Measurements from ENCODE around the gene SIN3A.
A peak's percentile ranks its signal among the peaks of the same experiment; 100 is the strongest.
"Not testable (repeated sequence)": the region's sequence is repeated elsewhere in the genome, so short reads cannot be mapped to it uniquely, and the experiment has no call there.

Gene SIN3A

DNA sequence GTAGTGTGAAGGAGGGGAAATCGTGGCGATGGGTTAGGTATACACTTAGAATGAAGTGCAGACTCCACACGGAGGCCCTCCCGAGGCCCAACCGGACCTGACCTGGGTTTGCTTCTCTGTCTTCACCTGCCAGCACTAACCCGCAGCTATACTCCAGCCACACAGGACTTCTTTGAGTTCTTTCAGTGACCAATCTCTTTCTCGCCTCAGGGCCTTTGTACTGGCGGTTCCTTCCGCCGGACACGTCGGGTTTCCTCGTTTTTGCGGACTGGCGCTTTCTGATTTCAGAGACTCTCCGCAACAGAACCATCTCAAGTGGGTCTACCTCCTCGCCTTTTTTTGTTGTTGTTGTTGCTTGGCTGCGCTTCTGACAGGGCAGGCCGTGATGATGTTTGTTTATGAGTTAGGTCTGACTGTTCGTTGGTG is 104.7 kb downstream of the SIN3A start, which contains the start of gene NEIL1:
TSS of gene NEIL1 (plus strand) at position 244 of the 426 bp plus-strand sequence. CDS start 1,867 bp downstream, outside the sequence.
- Mint-ChIP-seq H3K9me3 (peaks cover 14 to 26% of the 10 kb centered on the region in 2 donors), H3K27me3 (no peaks in the 10 kb centered on the region), H3K4me3 (peak within 1 kb of the TSS; percentile 82 to 95), H3K4me1 (peaks cover 44% of the 10 kb centered on the region), H3K27ac (peak within 1 kb of the TSS in 1 of 2 donors; percentile 65)
- ATAC-seq (no peak), DNase-seq (no peak)

DNA sequence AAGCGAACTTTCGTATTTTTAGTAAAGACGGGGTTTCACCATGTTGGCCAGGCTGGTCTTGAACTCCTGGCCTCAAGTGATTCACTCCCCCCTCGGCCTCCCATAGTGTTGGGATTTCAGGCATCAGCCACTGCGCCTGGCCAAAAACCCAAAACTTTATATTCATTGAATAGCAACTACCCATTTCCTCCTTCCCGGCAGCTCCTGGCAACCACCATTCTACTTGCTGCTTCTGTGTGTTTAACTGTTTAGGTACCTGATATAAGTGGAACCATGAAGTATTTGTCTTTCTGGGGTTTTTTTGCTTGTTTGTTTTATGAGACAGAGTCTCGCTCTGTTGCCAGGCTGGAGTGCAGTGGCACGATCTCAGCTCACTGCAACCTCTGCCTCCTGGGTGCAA is 107.5 kb downstream of the SIN3A start:
- H3K9me3 Mint-ChIP-seq = not testable (repeated sequence)
- H3K4me1 Mint-ChIP-seq = peaks cover 27% of the 10 kb centered on the region

DNA sequence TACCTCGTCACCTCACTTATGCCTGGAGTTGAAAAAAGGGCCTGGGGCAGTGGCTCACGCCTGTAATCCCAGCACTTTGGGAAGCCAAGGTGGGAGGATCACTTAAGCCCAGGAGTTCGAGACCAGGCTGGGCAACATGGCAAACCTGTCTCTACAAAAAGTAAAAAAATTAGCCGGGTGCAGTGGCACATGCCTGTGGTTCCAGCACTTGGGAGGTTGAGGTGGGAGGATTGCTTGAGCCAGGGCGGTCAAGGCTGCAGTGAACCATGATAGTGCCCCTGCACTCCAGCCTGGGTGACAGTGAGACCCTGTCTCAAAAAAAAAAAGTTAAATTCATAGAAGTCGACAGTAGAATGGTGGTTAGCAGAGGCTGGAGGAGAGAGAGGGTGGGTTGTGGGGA is 109.3 kb downstream of the SIN3A start:
- Mint-ChIP-seq H3K27ac (no peak overlapping the region), H3K4me1 (peaks cover 22% of the 10 kb centered on the region), H3K27me3 (no peaks in the 10 kb centered on the region), H3K4me3 (no peak overlapping the region), H3K9me3 (no peaks in the 10 kb centered on the region)
- ATAC-seq (no peak), DNase-seq (no peak)

More for the DNA sequence above, 107.5 kb downstream of the SIN3A start:
- DNase-seq, H3K4me3 Mint-ChIP-seq, H3K27ac Mint-ChIP-seq, ATAC-seq, H3K27me3 Mint-ChIP-seq: not testable (repeated sequence)

DNA sequence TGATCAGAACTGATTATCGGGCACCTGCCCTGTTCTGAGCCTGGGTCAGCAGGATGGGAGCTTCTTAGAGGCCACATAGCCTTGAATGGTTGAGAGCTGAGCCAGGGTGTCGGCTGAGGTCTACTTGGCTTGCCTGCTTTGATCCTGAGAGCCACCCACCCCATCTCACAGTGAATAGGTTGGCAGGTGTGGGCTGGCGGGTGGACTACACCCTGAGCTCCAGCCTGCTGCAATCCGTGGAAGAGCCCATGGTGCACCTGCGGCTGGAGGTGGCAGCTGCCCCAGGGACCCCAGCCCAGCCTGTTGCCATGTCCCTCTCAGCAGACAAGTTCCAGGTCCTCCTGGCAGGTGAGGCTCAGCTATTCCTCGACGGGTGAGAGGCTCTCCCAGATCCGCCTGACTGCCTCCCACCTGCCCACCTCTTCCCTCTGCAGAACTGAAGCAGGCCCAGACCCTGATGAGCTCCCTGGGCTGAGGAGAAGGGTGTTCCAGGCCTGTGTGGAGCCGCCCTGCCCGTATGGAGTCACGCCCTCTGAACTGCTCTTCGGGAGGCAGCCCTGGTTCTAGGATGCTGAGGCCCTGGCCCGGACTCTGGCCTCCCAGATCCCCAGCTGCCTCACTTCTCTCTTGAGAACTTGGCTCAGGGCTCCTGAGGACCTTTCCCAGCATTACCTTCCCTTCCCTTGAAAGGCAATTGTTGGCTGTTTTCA is 111.8 kb downstream of the SIN3A start:
- Mint-ChIP-seq H3K4me3 (no peak overlapping the region), H3K27ac (no peak overlapping the region), H3K27me3 (no peaks in the 10 kb centered on the region), H3K4me1 (peaks cover 38% of the 10 kb centered on the region), H3K9me3 (no peaks in the 10 kb centered on the region)
- DNase-seq (no peak), ATAC-seq (no peak)

DNA sequence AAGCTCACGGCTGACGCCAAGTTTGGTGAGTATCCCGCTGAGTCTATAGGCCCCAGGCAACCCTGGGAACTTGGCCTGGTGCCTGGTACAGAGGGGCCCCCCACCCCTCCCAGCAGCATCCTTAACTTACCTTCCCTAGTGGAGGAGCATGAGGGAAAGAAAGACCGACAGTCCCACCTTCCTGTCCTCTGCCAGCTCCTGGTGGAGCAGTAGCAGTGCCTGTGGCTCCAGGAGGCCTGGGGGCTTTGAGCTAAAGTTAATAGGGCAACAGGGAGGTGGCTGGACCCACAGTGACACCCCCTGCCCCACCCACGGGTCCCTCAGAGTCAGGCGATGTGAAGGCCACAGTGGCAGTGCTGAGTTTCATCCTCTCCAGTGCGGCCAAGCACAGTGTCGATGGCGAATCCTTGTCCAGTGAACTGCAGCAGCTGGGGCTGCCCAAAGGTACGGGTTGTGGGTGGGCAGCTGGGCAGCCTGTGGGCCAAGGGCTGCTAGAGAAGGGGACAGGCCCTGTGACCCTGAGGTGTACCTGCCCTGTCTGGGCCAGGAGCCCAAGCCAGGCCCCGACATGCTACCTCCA is 112.7 kb downstream of the SIN3A start:
- Mint-ChIP-seq H3K4me3 (no peak overlapping the region), H3K9me3 (no peaks in the 10 kb centered on the region), H3K27ac (no peak overlapping the region), H3K4me1 (peaks cover 41% of the 10 kb centered on the region), H3K27me3 (no peaks in the 10 kb centered on the region)
- no peak for ATAC-seq
- DNase-seq = no peak

DNA sequence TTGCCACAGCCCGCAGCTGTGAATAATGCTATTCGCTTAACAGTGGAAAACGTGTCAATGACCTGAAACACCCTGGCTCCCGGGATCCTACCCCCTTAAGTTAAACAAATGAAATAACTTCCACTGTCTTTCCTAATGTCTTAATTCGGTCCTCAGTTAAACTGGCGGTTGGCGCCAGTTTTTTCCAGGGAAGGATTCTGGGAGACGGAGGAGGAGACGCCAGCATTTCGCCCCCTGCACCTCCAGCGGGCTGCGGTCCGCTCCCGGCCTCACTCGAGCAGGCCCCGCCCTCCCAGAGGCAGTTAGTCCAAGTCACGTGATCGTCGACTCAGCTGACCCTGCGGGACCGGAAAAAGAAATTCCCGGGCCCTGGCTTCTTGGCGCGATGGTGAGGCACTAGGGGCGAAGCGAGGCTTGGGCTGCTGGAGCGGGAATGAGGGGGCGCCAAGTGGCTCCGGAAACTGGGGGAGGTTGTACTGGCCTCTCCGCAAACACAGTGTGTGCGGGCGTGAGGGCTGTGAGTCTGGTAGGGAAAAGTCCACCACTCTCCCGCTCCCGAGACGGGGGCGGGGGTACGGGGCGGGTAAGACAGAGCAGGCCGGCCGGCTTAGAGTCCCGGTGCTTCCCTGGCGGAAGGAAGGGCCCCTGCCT is 115.7 kb downstream of the SIN3A start, which contains the start of gene COMMD4:
TSS of gene COMMD4 (plus strand) at position 359 of the 651 bp plus-strand sequence. CDS start at position 386, 27 bp downstream.
- ATAC-seq (peak; percentile 85), DNase-seq (peak; percentile 76 to 88)
- peak within 1 kb of the TSS; percentile 100 for H3K4me3 Mint-ChIP-seq
- H3K4me1 Mint-ChIP-seq = peaks cover 41% of the 10 kb centered on the region
- H3K27ac Mint-ChIP-seq = peak within 1 kb of the TSS; percentile 99 to 100
- H3K9me3 Mint-ChIP-seq = no peaks in the 10 kb centered on the region
- H3K27me3 Mint-ChIP-seq = no peaks in the 10 kb centered on the region

DNA sequence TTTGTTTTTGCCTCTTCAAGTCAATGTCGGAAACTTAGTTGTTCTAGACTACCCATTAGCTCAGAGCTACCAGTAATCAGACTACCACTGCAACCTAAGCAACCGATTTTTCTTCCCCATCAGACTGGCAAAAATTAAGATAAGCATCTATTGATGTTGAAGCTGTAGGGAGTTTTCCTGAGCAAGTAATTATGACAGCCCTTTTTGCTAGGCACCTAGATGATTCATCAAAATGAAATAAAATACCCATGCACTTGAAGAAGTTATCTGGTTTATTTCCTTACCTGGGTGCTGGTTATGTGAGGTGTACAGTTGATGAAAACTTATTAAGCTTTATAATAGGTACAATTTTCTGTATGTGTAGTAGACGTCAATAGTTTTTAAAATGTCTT is 116.2 kb downstream of the SIN3A start:
- Mint-ChIP-seq H3K4me1 (peaks cover 41% of the 10 kb centered on the region), H3K4me3 (peak overlapping the region; percentile 100), H3K27me3 (no peaks in the 10 kb centered on the region), H3K27ac (peak overlapping the region; percentile 99 to 100), H3K9me3 (no peaks in the 10 kb centered on the region)
- DNase-seq = no peak
- no peak for ATAC-seq

DNA sequence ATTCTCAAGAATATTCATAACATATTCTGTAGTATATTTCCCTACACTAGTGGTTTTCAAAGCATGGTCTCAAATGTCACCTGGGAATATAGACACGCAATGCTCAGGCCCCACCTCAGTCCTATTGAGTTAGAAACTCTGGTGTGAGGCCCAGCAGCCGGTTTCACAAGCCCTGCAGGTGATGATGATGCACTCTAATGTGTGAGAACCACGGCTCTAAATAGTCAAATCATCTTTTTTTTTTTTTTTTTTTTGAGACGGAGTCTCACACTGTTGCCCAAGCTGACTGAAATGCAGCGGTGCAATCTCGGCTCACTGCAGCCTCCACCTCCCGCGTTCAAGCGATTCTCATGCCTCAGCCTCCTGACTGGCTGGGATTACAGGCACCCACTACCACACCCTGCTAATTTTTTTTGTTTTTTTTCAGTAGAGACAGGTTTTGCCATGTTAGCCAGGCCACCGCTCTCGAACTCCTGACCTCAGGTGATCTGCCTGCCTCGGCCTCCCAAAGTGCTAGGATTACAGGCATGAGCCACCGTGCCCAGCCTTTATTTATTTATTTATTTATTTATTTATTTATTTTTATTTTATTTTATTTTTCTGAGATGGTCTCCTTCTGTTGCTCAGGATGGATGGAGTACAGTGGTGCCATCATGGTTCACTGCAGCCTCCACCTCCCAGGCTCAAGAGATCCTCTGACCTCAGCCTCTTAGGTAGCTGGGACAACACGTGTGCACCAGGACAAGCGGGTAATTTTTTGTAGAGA is 117.7 kb downstream of the SIN3A start:
- H3K4me1 Mint-ChIP-seq = peaks cover 36% of the 10 kb centered on the region
- ATAC-seq, H3K4me3 Mint-ChIP-seq, H3K27ac Mint-ChIP-seq, H3K27me3 Mint-ChIP-seq, DNase-seq, H3K9me3 Mint-ChIP-seq: not testable (repeated sequence)

DNA sequence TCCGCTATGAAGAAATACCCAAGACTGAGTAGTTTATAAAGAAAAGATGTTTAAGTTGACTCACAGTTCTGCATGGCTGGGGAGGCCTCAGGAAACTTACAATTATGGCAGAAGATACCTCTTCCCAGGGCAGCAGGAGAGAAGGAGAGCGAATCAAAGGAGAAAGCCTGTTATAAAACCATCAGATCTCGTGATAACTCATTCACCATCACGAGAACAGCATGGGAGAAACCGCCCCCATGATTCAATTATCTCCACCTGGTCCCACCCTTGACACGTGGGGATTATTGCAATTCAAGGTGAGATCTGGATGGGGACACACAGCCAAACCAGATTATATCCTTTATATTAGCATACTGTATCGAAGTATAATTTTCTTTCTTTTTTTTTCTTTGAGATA is 119.4 kb downstream of the SIN3A start:
- peaks cover 25% of the 10 kb centered on the region for H3K4me1 Mint-ChIP-seq
- not testable (repeated sequence) for ATAC-seq, H3K9me3 Mint-ChIP-seq, H3K4me3 Mint-ChIP-seq, DNase-seq, H3K27me3 Mint-ChIP-seq, H3K27ac Mint-ChIP-seq

DNA sequence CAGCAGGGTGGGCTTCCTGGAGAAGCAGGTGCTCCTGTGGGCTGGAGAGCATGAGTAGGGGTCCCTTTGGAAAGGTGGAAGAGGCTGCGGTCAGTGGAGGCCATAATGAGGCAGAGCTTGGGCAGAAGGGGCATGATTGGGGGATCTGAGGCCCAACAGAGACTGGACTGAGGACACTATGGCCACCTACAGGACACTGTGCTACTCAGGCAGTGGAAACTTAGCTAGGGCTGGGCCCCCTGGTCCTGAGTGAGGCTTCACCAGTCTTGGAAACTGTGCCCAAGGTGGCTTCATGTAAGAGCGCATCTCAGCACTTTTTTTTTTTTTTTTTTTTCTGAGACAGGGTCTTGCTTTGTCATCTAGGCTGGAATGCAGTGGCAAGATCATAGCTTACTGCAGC is 121.9 kb downstream of the SIN3A start:
- peaks cover 2% of the 10 kb centered on the region for H3K4me1 Mint-ChIP-seq
- H3K27me3 Mint-ChIP-seq = no peaks in the 10 kb centered on the region
- no peaks in the 10 kb centered on the region for H3K9me3 Mint-ChIP-seq
- H3K27ac Mint-ChIP-seq = no peak overlapping the region
- no peak for ATAC-seq
- no peak overlapping the region for H3K4me3 Mint-ChIP-seq
- no peak for DNase-seq

DNA sequence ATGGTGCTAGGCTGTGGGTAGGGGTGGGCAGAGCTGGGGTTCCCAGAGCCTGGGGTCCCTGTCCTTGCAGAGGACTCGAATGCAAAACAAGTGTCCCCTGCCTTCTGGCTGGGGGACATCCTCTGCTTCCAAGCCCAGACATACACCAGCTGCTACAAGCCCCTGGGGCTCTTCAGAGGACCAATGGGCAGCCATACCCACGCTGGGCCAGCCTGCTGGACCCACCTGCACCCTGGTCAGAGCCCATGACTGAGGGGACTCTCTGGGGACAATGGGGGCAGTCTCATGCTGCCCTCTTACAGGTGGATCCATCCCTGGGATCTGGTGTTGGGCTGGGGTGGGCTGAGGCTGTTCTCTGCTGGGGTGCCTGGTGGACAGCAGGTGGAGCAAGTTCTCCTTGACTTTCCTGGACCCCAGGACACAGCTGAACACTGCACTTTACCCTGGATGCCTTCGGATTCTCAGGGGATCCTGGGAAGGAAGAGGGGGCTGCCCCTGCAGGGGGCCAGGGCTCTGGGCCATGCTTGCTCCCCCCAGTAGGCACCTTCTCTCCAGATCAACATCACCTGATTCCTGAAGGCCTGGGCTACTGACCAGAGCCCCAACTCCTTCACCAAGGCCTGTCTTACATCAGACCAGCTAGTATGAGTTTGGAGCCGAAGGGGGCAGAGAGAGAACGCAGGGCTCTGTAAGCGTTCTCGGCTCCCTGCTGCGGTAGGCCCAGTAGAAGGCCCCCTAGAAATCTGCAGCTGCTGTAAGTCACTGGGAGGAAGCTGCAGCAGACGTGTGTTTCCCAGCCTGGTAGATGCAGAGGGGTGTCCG is 122.8 kb downstream of the SIN3A start:
- Mint-ChIP-seq H3K4me1 (no peaks in the 10 kb centered on the region), H3K27me3 (no peaks in the 10 kb centered on the region), H3K4me3 (no peak overlapping the region), H3K9me3 (no peaks in the 10 kb centered on the region), H3K27ac (no peak overlapping the region)
- DNase-seq (no peak), ATAC-seq (no peak)

DNA sequence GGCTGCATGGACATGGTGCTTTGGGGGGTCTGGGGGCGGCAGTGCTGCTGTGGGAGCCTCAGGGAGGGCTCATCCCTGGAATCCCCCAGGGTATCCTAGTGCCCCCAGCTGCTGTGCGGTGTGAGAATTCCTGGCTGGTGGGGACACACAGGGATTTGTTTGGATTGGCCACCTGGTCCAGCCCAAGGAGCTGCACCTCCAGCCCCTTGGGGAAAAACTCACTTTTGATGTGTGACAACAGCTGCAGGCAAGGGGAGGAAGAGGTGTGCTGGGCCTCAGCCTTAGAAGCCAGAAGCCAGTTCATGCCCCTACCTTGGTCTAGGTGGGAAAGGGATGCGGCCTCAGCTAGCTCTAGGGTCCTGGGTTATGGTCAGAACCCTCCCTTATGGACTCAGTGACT is 124.0 kb downstream of the SIN3A start:
- Mint-ChIP-seq H3K4me1 (no peaks in the 10 kb centered on the region), H3K9me3 (no peaks in the 10 kb centered on the region), H3K27ac (no peak overlapping the region), H3K4me3 (no peak overlapping the region), H3K27me3 (no peaks in the 10 kb centered on the region)
- no peak for DNase-seq
- ATAC-seq = no peak

DNA sequence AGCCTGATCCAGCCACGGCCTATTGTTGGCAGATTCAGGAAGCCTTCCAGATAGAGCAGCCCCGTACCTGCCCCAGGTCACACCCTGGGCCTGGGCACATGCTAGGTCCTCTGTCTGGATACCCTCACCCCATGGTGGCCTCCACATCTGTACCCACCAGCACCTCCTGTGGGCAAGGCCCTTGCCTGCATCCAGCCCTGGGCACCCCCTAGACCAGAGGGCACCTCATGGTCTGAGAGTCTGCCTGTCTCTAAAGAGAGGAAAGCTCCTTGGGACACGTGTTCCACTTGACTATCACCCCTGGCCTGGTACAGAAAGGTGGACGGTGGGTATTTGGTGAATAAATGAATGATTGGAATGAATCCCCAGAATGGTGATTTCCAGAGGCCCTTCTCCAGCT is 124.5 kb downstream of the SIN3A start:
- no peak overlapping the region for H3K27ac Mint-ChIP-seq
- no peaks in the 10 kb centered on the region for H3K27me3 Mint-ChIP-seq
- DNase-seq (no peak), ATAC-seq (no peak)
- no peaks in the 10 kb centered on the region for H3K9me3 Mint-ChIP-seq
- no peak overlapping the region for H3K4me3 Mint-ChIP-seq
- no peaks in the 10 kb centered on the region for H3K4me1 Mint-ChIP-seq

DNA sequence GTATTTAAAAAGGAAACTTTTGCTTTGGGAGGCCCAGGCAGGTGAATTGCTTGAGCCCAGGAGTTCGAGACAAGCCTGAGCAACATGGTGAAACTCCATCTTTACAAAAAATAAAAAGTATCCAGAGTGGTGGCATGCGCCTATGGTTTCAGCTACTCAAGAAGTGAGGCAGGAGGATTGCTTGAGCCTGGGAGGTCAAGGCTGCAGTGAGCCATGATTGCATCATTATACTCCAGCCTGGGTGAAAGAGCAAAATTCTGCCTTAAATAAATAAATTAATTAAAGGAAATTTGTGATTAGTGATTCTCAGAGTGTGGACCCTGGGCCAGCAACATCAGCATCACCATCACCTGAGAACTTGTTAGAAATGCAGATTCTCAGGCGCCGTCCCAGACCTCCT is 125.6 kb downstream of the SIN3A start:
- Mint-ChIP-seq H3K9me3 (no peaks in the 10 kb centered on the region), H3K27me3 (no peaks in the 10 kb centered on the region)

DNA sequence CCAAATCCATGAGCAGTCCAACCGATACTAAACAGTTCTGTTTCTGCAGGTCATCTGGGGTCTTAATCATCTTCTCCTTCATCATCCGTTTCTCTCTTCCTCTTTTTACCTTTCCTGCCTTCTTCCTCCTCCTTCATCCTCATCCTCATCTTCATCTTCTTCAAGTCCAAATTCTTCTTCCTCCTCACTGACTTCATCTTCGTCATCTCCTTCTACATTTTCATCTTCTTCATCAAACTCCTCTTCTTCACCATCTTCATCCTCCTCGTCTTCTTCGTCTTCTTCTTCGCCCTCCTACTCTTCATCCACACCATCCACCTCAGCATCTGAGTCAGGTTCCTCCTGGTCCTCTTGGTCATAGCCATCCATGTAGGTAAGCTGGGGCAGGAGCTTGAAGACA is 129.8 kb downstream of the SIN3A start:
- H3K27me3 Mint-ChIP-seq = no peaks in the 10 kb centered on the region
- H3K4me3 Mint-ChIP-seq = no peak overlapping the region
- no peak for DNase-seq
- H3K4me1 Mint-ChIP-seq = no peaks in the 10 kb centered on the region
- no peak for ATAC-seq
- no peak overlapping the region for H3K27ac Mint-ChIP-seq
- no peaks in the 10 kb centered on the region for H3K9me3 Mint-ChIP-seq

More for the DNA sequence above, 125.6 kb downstream of the SIN3A start:
- Mint-ChIP-seq H3K4me1 (no peaks in the 10 kb centered on the region), H3K4me3 (no peak overlapping the region), H3K27ac (no peak overlapping the region)
- ATAC-seq (no peak), DNase-seq (no peak)
